Thoracic aorta (tissue), 2 donors: ENCODE measurements around the gene MYO5B. TPM values are rescaled to one million over a fixed set of nuclear protein-coding genes. Genes with fewer than 3 reads are reported as not detected.

Experiments
- ATAC-seq: fragments of 150-250 bp; one replicate; pipeline ENCODE4 v1.8.0; 2017; ENCODE audit warnings: low read depth; ENCODE audit not compliant: insufficient number of reproducible peaks, low FRiP score
- DNase-seq: peaks from one replicate; pipeline ENCODE4 v3.0.0-alpha.2; 2020; ENCODE audit warnings: low spot score
- H3K27ac ChIP-seq, 2 donors: fragments of 200-600 bp; sonication (generic); 1 replicate in 1 of 2; 2 replicates in 1 of 2; pipeline ENCODE4 v1.5.1; 2016; ENCODE audit warnings: mild to moderate bottlenecking in 2 of 2, moderate library complexity in 2 of 2
- H3K27me3 ChIP-seq: fragments of 200-600 bp; sonication (generic); replicated peaks from 2 replicates; pipeline ENCODE4 v1.6.0; 2016; ENCODE audit warnings: mild to moderate bottlenecking; ENCODE audit not compliant: insufficient read depth
- H3K36me3 ChIP-seq: fragments of 200-600 bp; sonication (generic); one replicate; pipeline ENCODE4 v1.5.1; 2016
- H3K4me1 ChIP-seq, 2 donors: fragments of 200-600 bp; sonication (generic); 1 replicate in 1 of 2; 2 replicates in 1 of 2; pipeline versions ENCODE4 v1.5.1 to v1.6.0; 2016; ENCODE audit warnings: low read depth in 2 of 2, mild to moderate bottlenecking in 1 of 2; ENCODE audit not compliant: control insufficient read depth in 1 of 2
- H3K4me3 ChIP-seq: fragments of 200-600 bp; sonication (generic); 2 replicates; pipeline ENCODE4 v1.5.1; 2016; ENCODE audit warnings: mild to moderate bottlenecking
- H3K9me3 ChIP-seq: fragments of 200-600 bp; sonication (generic); 2 replicates; pipeline ENCODE4 v1.5.1; 2016
- total RNA-seq, 2 donors: library from RNA; depleted of rRNA; stranded (reverse); fragments of >200 nt; gene quantifications; one replicate each; pipeline versions ENCODE4 v1.1.0 to v1.2.3, GENCODE V29; 2016
- TF ChIP-seq, protein P1 (sequence below): fragments of 200-600 bp; sonication (generic); IDR thresholded peaks from one replicate; pipeline ENCODE4 v1.5.1; 2019; ENCODE audit warnings: antibody characterized with exemption

The MYO5B gene
- total RNA-seq, 2 donors from 2014 or later: 8.3 to 13.5 TPM

- Histone ChIP-seq H3K36me3 (no peaks in the 10 kb centered on the region), H3K4me1 (no peaks in the 10 kb centered on the region), H3K27ac (no peak overlapping the region), H3K27me3 (no peaks in the 10 kb centered on the region), H3K4me3 (no peak overlapping the region), H3K9me3 (no peaks in the 10 kb centered on the region)
- TF ChIP-seq, protein P1, sequence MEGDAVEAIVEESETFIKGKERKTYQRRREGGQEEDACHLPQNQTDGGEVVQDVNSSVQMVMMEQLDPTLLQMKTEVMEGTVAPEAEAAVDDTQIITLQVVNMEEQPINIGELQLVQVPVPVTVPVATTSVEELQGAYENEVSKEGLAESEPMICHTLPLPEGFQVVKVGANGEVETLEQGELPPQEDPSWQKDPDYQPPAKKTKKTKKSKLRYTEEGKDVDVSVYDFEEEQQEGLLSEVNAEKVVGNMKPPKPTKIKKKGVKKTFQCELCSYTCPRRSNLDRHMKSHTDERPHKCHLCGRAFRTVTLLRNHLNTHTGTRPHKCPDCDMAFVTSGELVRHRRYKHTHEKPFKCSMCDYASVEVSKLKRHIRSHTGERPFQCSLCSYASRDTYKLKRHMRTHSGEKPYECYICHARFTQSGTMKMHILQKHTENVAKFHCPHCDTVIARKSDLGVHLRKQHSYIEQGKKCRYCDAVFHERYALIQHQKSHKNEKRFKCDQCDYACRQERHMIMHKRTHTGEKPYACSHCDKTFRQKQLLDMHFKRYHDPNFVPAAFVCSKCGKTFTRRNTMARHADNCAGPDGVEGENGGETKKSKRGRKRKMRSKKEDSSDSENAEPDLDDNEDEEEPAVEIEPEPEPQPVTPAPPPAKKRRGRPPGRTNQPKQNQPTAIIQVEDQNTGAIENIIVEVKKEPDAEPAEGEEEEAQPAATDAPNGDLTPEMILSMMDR: no peak
- ATAC-seq (no peak), DNase-seq (no peak)
Observed at GRCh38 chr18:50169149-50169548, 25.8 kb downstream of the MYO5B start.

GRCh38 chr18:50167966-50168365 is 27.0 kb downstream of the MYO5B start:
- H3K27ac ChIP-seq: no peak overlapping the region
- H3K36me3 ChIP-seq: no peaks in the 10 kb centered on the region
- no peaks in the 10 kb centered on the region for H3K9me3 ChIP-seq
- TF ChIP-seq, protein P1: no peak
- ATAC-seq: no peak
- no peaks in the 10 kb centered on the region for H3K27me3 ChIP-seq
- no peak overlapping the region for H3K4me3 ChIP-seq
- DNase-seq: no peak
- peaks cover 0 to 4% of the 10 kb centered on the region in 2 donors for H3K4me1 ChIP-seq

DNA sequence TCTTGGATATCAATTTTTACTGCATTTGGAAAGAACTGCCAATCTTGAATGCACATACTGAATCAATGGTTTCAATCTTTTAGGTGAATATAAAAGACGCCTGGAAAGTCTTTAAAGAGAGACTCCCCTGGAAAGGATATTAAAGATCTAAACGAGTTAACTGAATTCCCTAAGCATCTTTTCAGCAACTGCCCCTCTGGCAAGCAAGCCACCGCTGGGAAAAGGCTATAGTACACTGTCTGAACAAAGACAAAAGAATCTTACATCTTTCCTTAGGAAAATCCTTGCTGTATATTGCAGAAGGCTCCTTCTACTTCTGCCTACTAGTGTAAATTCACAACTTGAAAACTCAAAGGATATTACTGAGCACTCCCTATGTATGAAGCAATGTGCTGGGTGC is 28.0 kb downstream of the MYO5B start:
- no peak overlapping the region for H3K4me3 ChIP-seq
- TF ChIP-seq, protein P1: no peak
- H3K4me1 ChIP-seq: peaks cover 0 to 14% of the 10 kb centered on the region in 2 donors
- H3K36me3 ChIP-seq: no peaks in the 10 kb centered on the region
- no peak for ATAC-seq
- no peaks in the 10 kb centered on the region for H3K9me3 ChIP-seq
- no peak overlapping the region for H3K27ac ChIP-seq
- DNase-seq: no peak
- no peaks in the 10 kb centered on the region for H3K27me3 ChIP-seq

- TF ChIP-seq, protein P1: no peak
- no peaks in the 10 kb centered on the region for H3K9me3 ChIP-seq
- H3K27ac ChIP-seq: no peak overlapping the region
- ATAC-seq: no peak
- H3K27me3 ChIP-seq: no peaks in the 10 kb centered on the region
- no peak overlapping the region for H3K4me3 ChIP-seq
- H3K36me3 ChIP-seq: no peaks in the 10 kb centered on the region
- H3K4me1 ChIP-seq: peaks cover 0 to 19% of the 10 kb centered on the region in 2 donors
- no peak for DNase-seq
Observed at GRCh38 chr18:50163505-50163904, 31.4 kb downstream of the MYO5B start.

DNA sequence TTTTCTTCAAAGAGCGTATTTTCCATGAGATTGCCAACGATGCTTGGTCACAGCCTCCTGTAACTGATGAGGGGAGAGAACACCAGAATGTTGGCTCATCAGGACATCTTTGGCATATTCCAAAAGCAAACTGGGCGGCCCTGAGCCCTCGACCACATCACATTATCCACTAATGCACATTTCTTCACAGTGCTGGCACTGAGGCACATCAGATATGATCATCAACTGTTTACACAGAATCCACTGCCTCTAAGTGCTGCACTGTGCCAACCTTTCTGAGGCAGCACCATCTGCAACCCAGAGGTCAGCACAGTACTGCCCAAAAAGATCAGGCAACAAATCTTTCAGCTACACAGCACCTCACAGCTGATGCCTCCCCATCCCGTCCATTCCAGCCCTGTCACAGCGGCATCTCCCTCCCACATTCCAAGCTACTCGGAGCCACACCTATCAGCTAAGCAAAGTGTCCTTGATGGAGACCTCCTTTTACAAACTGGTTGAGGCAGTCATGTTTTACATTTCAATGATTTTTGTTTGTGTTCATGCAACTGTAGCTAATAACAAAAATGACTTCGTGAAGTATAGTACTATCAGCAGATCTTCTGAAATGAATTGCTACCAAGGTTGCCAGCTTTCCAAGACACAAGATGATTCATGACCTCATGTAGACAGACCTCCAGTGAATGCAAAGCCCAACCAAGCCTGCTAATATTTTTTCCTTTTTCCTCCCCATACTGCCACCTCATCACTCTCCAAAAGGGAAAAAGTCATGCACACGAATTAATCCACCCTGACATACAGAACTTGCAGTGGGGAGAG is 32.3 kb downstream of the MYO5B start:
- TF ChIP-seq, protein P1: no peak
- H3K9me3 ChIP-seq: no peaks in the 10 kb centered on the region
- no peak overlapping the region for H3K4me3 ChIP-seq
- no peak overlapping the region for H3K27ac ChIP-seq
- DNase-seq: no peak
- no peaks in the 10 kb centered on the region for H3K36me3 ChIP-seq
- H3K4me1 ChIP-seq: peaks cover 0 to 19% of the 10 kb centered on the region in 2 donors
- H3K27me3 ChIP-seq: no peaks in the 10 kb centered on the region
- ATAC-seq: no peak
